Measurements from ENCODE around the gene GPC4.

GPC4 gene

DNA sequence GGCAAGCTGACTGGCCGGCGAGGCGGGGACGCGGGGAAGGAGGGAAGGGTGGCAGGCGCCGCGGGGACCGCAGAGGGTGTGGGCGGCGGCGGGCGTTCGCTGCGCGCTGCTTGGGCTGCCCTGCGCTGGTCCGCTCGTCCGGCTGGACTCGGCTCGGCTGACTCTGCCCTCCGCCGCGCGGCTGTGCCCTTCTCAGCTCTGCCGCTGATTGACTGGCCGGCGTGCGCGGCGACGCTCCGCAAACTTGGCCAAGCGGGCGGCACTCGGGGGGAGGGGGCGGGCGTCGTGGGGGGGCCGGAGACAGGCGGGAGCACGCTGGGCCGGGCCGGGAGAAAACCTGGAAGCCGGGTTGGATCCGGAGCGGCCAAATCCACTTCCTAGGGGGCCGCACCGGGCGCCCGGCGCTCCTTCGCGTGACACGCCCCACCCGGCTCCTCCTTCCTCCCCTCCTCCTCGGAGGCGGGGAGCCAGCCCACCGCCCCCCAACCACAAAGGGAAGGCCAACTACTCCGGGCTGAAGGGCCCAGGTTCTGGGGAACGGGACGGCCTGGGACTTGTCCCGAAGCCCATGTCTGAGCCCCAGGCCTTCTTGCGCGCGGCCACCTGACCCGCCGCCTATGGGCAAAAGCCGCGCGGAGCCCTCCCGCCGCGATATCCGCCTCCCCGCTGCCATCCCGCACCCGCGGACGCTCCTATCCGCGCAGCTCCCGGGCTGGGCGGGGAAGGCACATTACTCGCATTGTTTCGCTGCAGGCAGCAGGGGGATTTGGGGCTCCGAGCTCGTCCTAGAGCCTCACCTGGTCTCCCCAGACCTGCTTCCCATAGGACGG, at the start of gene GPC4:
Gene GPC4, minus strand, starts transcription at position 214 of the 830 bp plus-strand sequence. CDS start 524 bp downstream, outside the sequence.
- peak; percentile 58 for DNase-seq (ENCODE audit: low spot score)

DNA sequence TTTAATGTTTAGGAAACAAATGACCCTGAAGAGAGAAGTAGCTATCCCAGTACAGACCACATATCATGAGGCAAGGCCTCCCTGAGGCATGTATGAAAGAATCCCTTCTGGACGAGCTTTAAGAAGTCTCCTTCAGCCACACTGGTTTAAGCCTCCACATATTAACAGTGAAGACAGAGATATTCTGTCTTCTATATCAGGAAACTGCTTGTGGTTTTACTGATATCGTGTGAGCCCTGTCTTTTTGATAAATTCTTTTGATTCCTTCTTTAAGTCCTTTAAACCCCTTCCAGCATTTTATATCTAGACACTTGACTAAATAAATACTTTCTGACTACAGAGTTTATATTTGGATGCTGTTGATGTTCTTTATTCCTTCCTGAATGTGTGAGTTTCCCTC, 45.9 kb upstream of the GPC4 start:
- no peak for DNase-seq (ENCODE audit: low spot score)

DNA sequence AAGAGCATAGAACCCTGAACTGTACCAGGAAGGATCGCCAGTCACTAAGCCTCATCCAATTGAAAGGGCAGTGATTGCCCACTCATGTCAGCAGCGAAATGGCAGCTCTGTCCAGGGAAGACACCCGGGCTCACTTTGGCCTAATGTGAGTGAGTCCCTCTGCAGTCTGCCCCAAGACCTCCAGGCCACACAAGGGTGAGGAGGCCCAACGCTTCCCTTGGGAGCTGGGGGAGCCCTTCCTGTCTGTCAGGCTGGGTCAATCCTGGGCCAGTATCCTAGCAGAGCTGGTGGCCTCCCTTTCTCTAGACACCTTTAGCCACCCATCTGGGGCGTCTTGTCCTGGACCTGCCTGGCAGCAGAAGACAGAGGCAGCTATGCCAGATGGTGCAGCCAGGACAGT, 39.6 kb upstream of the GPC4 start:
- DNase-seq (ENCODE audit: low spot score) = no peak

DNA sequence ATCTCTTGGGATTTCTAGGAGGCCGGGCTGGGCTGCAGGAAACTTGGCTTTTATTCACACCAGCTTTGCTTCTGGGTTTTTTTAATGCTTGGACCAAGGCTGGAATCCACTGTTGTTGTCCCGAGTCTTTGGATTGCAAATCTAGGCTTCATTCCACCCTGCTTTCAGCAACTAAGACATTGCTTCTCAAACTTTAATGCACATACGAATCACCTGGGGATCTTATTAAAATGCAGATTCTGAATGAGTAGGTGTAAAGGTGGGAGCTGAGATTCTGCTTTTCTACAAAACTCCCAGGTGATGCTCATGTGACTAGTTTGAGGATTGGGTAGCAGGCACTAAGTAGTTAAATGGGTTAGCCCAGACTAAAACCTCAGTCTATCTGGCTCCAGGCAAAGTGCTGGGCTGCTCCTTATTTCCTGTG, 39.2 kb upstream of the GPC4 start:
- no peak for DNase-seq (ENCODE audit: low spot score)

DNA sequence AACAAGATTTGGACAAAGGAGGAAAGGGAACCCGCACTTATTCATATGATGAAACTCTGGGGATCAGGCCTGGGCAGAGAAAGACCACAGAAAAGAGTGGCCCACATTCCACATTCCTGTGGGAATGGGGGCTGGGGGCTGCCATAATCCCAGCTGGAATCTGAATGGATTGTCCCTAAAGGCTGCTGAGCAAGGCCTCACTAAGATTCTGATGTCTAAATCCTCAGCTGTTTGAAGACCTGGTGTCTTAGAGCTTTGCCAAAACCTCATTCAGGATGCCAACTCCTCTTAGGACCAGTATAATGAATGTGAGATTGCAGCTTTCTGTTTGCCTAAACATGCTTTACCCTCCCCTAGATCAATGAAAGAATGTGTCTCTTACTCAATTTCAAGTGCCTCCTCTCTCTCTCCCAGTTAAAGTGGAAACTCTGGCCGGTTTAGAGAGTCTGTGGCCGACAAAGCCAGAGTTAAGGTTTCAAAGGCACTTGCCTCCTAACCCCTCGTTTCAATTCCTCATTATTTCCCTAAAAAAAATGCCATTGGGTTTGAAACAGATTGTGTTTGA, 33.3 kb upstream of the GPC4 start:
- no peak for DNase-seq (ENCODE audit: low spot score)

DNA sequence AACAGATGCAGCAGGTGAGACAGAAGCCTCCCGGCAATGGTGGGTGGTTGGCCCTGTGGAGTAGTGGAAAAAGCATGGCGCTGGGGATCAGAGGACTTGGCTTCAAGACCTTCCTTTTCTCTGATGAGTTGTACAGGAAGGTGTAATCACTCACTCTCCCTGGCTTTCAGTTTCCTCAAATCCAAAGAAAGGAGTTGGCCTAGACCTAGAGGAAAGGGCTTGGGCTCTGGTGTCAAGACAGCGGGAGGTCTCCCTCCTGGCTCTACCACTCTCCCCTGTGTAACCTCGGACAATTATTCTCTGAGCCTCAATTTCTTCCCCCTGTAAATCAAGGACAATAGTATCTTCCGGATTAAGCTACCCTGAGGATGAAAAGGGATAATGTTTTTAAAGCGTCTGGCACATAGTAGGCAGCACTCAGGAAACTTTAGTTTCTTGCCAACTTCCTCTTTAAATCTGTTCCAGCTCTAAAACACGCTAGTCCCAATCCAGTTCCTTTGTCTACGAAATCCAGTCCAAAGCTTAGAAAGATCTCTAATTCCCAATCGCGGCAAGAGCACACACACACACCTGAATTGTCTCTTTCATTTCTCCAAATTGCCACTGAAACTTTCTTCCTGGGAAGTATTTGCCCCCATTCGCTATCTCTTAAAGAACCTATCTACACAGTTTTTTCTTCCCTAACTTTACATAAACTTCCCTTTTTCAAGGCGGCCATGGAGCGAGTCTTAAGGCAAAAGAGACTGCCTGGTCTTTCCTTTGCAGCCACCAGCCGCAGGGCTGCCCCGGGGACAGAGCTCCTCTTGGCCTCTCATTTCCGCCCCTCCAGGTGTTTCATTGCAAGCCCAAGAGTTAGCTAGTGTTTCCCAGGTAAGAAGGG, 29.9 kb upstream of the GPC4 start:
- DNase-seq (ENCODE audit: low spot score) = peak; percentile 10

DNA sequence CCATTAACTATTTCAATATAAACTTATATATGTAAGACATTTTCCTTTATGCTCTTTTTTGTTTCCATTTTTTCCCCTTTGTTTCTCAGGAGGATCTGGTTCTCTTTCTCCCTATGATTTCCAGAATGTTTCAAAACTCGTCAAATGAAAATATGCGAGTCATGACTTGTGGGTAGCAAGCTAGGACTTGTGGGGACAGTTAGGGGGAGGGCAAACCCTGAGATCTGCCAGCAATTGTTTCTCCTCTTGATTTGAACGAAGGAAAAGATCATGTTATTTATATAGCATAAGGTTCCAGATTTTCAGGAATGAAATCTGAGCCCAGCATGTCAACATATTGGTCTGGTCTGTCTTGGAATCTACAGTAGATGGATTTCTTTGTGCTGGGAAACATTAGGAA, 28.9 kb upstream of the GPC4 start:
- no peak for DNase-seq (ENCODE audit: low spot score)

DNA sequence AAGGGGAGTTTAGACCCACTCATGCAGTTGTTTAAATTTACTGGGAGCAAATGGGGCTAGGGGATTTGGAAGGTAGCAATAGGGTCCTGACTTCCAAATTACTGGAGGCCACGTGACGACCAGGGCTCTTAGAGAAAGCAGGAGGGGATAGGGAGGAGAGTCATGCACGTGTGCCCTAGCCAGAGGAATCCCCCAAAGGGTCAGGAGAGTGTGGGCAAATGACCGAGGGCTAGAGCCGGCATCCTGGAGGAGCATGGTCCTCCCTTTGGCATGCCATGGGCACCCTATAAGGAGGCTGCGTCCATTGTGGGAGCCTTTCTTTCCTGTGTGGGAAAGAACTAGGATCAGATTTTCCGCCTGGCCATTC, 25.5 kb upstream of the GPC4 start:
- DNase-seq (ENCODE audit: low spot score) = no peak

DNA sequence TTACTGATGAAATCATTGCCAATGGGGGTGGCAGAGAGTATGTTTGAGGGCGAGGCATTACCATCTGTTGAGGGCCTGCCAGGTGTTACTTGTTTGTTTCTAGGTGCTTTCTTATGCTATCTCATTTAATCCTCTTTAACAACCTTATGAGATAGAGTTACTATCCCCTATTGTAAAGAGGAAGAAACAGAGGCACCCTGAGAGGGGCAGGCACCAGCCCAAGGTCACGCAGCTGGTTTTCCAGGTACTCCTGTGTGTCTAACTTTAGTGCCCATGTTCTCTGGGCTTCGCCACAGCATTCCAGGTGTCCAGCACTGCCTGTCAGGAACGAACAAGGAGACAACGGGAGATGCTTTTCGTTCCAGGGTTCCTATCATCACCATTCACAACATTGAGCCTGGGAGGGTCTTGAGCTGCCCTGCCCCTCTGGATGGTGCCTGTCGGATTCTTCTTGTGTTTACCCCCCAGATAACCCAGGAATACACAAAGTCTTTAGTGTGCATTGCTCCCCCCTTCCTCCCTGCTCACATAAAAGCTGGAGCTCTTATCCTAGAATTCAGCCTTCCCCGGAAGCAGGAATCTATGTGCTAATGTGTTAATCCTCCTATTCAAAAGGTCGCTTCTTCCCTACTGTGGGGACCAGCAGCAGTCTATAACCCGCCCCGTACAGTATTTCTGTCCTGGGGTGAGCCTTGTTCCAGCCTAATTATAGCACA, 24.9 kb upstream of the GPC4 start:
- DNase-seq (ENCODE audit: low spot score) = no peak

DNA sequence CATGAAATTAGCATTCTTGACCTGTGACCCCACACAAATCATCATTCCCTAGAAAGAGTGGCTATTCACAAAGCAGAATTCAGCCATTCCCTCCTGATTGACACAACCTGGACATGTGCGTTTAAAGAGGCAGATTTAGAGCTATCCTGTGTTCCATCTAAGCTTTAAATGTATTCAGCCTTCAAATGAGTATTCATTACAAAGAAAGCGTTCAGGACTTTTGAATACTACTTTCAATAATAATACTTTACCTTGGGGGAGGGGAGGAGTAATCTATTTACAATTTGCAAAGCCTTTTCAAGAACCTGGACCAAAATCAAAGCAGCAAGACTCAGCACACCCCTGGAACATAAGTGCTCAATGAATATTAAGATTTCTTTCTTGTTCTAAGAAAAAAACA, 22.5 kb upstream of the GPC4 start:
- DNase-seq (ENCODE audit: low spot score) = no peak

DNA sequence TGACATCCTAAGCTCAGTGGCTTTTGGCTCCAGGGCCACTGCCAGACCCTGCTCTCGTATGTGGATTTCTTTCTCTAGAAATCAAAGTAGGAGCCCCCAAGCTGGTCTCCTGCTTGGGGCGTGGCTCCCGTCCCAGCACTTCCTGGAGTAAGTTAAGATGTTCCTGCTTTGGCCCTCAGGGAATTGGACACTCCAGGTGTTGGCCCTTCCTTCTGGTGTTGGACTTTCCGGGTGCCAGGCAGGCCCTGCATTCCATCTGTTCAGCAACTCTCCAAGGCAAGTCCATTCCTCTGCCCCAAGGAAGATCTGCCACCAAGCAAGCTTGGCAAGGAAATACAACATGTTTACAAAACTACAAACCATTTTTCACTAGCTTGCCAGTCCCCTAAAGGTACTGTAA, 22.1 kb upstream of the GPC4 start:
- DNase-seq (ENCODE audit: low spot score) = no peak

DNA sequence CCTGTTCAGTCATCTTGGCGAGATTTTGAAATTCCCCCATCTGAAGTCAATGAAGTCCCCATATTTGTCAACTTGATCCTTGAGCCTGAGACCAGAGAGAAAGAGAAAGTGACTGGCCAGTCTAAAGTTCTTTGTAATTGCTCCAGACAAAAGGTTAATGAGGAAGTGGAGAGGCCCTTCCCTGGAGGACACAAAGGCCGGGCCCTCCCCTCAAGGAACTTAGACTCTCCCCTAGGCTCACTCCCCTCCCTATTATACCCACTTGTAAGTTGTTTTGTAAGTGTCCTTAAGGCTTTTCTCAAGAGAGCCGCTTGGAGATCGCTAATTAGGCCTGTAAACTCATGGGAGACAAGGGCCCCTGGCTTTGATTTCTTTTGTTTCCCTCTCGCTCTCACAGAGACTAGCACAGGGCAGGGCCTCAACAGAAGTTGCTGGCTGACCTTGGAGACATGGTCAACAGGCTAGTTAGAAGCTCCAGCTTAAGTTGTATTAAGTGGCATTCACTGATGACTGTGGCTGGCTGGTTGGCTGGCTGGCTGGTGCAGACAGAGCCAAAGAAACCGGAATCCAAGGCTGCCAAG, 20.3 kb upstream of the GPC4 start:
- no peak for DNase-seq (ENCODE audit: low spot score)

DNA sequence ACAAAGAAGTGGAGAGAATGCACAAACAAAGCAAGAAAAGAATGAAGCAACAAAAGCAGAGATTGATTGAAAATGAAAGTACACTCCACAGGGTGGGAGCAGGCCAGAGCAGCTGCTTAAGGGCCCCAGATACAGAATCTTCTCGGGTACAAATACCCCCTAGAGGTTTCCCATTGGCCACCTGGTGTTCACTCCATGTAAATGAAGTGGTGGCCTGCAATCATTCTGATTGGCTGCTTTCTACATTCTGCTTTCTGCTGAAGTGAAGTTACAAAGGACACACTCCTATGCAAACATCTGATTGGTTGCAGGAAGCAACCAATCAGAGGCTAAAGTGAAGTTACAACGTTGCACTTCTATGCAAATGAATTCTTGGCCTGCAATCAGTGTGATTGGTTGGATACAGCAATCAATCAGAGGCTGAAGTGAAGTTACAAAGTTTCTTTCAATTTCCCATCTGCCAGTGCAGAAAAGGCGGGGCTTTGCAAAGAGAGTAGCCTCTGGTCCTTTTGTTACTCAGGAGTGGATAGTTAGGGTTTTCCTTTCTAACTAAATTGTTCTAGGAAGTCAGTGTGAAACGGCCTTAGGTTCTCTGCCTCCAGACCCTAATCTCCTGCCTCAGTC, 19.0 kb upstream of the GPC4 start:
- DNase-seq (ENCODE audit: low spot score) = no peak

DNA sequence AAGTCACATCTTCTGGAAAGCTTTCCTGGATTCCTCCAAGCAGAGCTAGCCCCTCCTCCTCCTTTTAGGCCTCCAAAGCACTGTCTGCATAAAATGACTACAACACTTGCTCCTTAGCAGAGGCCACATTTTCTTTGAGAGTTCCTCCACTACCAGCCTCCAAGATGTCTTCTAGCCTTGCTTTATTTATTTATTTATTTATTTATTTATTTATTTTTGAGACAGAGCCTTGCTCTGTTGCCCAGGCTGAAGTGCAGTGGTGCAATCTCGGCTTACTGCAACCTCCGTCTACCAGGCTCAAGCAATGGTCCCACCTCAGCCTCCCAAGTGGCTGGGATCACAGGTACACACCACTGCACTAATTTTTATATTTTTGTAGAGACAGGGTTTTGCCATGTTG, 4.6 kb upstream of the GPC4 start:
- no peak for DNase-seq (ENCODE audit: low spot score)

DNA sequence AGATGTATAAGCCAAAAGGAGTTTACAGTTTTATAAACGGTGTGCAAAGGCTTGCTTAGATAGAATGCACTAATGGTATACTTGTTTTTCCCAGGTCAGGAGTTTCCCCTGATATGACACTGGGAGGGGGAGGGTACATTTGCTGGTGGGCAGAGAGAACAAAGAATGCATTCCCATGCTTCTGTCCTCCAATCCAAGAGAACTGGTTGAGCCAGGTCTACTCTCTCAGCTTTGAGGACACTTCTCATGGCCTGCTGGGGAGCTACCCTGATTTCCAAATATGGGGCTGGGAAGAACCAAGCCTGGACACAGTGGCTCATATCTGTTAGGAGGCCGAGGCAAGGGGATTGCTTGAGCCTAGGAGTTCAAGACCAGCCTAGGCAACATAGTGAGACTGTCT, 3.3 kb upstream of the GPC4 start:
- no peak for DNase-seq (ENCODE audit: low spot score)

DNA sequence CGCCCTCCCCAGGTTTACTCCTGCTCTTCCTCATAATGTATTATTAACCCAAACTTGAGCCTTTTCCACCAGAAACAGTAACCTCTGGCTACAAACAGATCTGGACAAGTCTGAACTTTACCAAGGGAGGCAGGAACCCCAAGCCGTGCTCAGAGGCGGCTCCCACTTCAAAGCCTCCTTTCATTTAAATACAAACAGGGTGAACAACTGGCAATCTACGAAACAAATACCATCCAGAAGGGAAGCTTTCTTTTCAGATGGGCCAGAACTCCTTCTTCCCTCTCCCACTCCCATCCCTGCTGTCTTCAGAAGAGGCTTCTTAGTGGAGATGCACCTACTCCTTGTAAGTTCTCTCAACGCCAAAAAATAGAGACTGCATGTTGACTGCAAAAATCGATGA, 2.1 kb upstream of the GPC4 start:
- DNase-seq (ENCODE audit: low spot score) = no peak

DNA sequence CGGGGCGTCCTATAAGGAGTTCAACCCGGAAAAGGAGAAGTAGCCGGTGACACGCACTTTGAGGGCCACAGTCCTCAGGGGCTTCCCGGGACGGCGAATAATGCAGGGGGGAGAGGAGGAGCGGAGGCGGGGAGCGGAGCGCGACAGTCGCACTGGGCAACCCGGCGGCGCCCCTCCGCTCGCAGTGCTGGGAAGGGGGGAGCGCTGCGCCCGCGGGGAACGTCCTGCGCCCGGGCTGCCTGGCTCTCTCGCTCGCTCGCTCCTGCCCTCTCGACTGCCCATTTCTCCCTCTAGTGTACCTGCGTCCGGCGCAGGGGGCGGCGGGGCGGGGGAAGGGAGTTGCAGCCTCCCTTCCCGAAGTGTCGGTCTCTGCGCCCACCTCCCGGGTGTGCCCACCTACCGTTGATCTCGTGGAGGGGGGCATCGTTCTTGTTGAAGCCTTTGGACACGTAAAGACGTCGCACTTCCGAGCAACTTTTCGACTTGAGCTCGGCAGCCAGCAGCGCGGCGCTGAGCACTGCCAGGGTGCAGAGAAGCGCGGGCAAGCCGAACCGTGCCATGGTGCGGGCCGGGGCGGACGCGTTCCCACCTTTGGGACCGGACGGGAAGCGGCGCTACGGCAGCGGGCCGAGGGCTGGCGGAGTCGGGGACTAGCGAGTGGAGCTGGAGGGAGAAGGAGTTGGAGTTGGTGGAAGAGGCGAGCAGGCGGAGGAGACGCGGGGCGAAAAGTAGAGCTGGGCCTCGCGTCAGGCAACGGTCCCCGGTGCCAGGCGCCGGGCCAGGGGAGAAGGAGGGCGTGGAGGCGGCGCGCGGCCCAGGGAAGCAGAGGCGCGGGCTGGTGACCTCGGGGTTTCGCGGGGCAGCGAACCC, 648 bp downstream of the GPC4 start:
- no peak for DNase-seq (ENCODE audit: low spot score)

DNA sequence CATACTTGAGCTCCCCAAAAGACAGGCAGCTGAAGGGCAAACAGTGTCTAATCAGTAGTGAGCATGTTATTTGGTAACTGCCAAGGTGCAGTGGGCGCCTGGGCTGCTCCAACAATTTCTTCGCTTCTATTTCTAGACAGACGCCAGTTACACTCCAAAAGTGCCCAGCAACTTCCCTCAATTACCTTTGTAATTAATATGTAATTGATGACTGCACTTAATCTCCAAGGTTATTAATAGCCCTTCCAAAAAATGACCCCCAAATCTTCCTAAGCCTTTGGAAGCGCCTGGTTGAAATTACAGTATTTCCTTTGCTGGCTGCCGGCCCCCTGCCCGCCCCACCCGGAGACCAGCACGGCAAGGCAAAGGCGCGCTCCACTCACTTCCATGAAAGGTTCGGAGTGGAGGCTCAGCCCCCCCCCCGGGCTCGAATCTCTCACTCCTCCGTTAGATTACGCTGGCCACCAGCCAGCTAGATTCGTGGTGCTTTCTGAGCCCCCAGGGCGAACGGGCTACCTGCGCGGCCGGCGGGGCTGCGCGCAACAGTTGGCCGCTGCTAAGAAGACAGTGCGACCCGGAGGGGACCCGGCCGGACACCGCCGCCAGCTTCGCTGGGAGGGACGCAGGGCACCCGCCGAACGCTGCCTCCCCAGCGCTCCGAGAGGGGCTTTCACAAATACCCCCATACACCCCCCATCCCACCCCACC, 1.9 kb downstream of the GPC4 start:
- no peak for DNase-seq (ENCODE audit: low spot score)

DNA sequence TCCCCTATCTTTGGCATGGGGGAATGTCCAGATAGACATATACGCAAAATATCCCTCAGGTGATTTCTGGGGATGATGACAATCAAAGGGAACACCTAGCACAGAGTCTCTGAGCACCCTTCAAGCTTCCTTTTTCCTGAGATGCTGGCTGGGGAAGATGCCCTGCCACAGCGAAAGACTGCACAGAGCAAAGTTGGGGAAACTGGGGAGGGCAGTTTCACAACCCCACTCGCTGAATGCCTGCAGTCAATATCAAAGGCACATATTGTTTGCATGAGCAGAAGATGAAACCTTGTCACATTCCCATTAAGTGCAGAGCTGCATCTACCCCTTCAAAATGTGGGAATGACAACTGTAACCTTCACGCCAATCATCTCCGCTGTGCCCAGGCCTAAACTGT, 2.6 kb downstream of the GPC4 start:
- no peak for DNase-seq (ENCODE audit: low spot score)

DNA sequence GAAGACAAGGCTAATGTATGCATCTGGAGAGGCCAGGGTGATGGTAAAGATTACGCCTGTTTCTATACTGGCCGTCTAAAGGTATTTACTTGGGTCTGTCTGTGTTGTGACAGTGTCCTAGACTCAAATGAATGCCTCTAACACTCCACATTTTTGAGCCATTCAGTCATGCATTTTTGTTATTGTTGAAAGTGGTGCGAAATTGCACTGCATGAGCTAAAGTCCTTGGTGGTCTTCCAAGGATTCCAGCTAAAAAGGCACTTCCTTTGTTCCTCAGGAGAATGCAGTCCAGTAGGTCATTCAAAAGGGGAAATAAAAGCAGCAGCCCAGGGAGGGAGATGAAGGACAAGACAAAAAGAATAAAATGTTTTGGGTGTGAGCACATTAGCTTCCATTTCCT, 3.0 kb downstream of the GPC4 start:
- peak; percentile 56 for DNase-seq (ENCODE audit: low spot score)

Data from AG08395 (cell line).